HG03571 (cell line): Measurements from ENCODE around the gene MAGIX.

Experiments used
- ATAC-seq: cut with Tn5 transposase; IDR thresholded peaks from one replicate; pipeline ENCODE4 v1.9.1; 2021; ENCODE audit not compliant: unreplicated experiment

Gene MAGIX

GRCh38 chrX:49179358-49179757 is 16.8 kb downstream of the MAGIX start:
- ATAC-seq = no peak

- ATAC-seq = no peak
These were observed 21.2 kb downstream of the MAGIX start for GRCh38 chrX:49183701-49184281.

GRCh38 chrX:49184294-49185281 is 22.0 kb downstream of the MAGIX start:
- no peak for ATAC-seq

- no peak for ATAC-seq
These were observed 23.8 kb downstream of the MAGIX start, which contains the start of gene PRICKLE3 for GRCh38 chrX:49186125-49187027. PRICKLE3 (minus strand) TSS chrX:49186373; CDS start chrX:49186297, 76 bp downstream.

GRCh38 chrX:49187028-49187394 is 24.5 kb downstream of the MAGIX start:
- ATAC-seq = no peak

GRCh38 chrX:49187526-49187925 is 25.0 kb downstream of the MAGIX start:
- no peak for ATAC-seq

- no peak for ATAC-seq
These were observed 26.0 kb downstream of the MAGIX start for GRCh38 chrX:49188468-49189076.

- ATAC-seq = no peak
These were observed 27.0 kb downstream of the MAGIX start for GRCh38 chrX:49189606-49190005.

GRCh38 chrX:49190821-49191573 is 28.4 kb downstream of the MAGIX start:
- peak; percentile 82 for ATAC-seq

GRCh38 chrX:49191574-49192011 is 29.0 kb downstream of the MAGIX start:
- ATAC-seq = no peak

- no peak for ATAC-seq
These were observed 30.3 kb downstream of the MAGIX start for GRCh38 chrX:49192722-49193328.

- ATAC-seq = no peak
These were observed 31.0 kb downstream of the MAGIX start for GRCh38 chrX:49193542-49193964.

GRCh38 chrX:49197543-49198087 is 35.1 kb downstream of the MAGIX start:
- no peak for ATAC-seq

GRCh38 chrX:49198540-49199314 is 36.2 kb downstream of the MAGIX start:
- no peak for ATAC-seq

GRCh38 chrX:49199315-49199595 is 36.7 kb downstream of the MAGIX start:
- no peak for ATAC-seq

GRCh38 chrX:49199906-49200771 is 37.6 kb downstream of the MAGIX start, which contains the start of gene SYP:
SYP (minus strand) TSS chrX:49200193; CDS start chrX:49200186, 7 bp downstream.
- peak; percentile 90 for ATAC-seq

GRCh38 chrX:49202022-49202421 is 39.5 kb downstream of the MAGIX start:
- no peak for ATAC-seq

GRCh38 chrX:49203536-49203935 is 41.0 kb downstream of the MAGIX start:
- ATAC-seq = no peak
